H1 (cell line): ENCODE results near the gene SLC6A6. TPM values are rescaled to one million over a fixed set of nuclear protein-coding genes. Genes with fewer than 3 reads are reported as not detected.

ENCODE experiments used
- ASH2L ChIP-seq: fragments of 200-600, 300-600 bp; sonication (generic); IDR thresholded peaks from one replicate; pipeline ENCODE4 v1.7.1; 2017; ENCODE audit warnings: low read length
- RAD21 ChIP-seq, 2 experiments: IDR thresholded peaks in 1 of 2; conservative IDR thresholded peaks in 1 of 2; 2 replicates each; pipeline ENCODE4 v1.6.1; 2011; ENCODE audit warnings: low read depth in 2 of 2, low read length in 2 of 2, improper control_type of control experiment in 1 of 2, inconsistent platforms in 1 of 2, mild to moderate bottlenecking in 1 of 2, moderate library complexity in 1 of 2
- RBBP5 ChIP-seq: IDR thresholded peaks from 2 replicates; pipeline ENCODE4 v1.7.1; 2012; ENCODE audit warnings: low read depth, mild to moderate bottlenecking, inconsistent platforms, low read length, moderate library complexity, borderline replicate concordance
- RXRA ChIP-seq: IDR thresholded peaks from 2 replicates; pipeline ENCODE4 v1.6.1; 2011; ENCODE audit warnings: low read depth, mild to moderate bottlenecking, low read length, moderate library complexity; ENCODE audit not compliant: insufficient read depth
- polyA plus RNA-seq, 7 experiments: library from polyadenylated mRNA; depleted of rRNA in 3 of 7; stranded (reverse) in 5 of 7; unstranded in 2 of 7; fragments of >200 nt in 5 of 7; fragments of 200-250 nt in 2 of 7; gene quantifications; 1 replicate in 5 of 7; 2 replicates in 1 of 7; 4 replicates in 1 of 7; pipeline versions ENCODE4 v1.2.1 to v1.2.3, GENCODE V29; 2011 to 2013; ENCODE audit warnings: missing spikeins in 2 of 7, mixed read lengths in 2 of 7
- total RNA-seq: library from RNA; stranded (reverse); fragmentation: NEBNext Ultra II Directional; extraction: Animal tissue kit (Norgen Biotek cat#: 25700); gene quantifications from 2 replicates; pipeline ENCODE4 v1.2.1, GENCODE V29; 2021

Gene SLC6A6
- total and polyA plus RNA-seq, 2 of the 8 experiments (the other 6 are each of a cell fraction or from before 2014, with no cell fraction given): 66.2 to 144 TPM

DNA sequence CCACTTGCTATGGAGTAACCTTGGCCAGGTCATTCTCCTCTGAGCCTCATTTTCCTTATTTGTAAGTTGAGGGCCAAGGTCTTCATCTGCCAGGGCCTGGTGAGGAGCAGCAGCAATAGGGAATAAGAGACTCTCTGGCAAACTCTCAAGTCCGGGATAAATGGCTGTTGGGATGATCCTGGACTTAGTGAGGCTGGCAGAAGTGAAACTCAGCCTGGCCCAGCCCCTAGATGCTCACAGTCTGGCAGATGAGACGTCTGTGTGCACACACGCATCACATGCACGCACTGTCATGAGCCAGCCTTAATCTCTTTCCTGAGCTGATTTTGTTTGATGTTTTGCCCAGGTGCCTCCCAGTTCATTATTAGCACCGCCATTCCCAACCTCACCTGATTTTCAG, 26.8 kb downstream of the SLC6A6 start (continued):
- no peak for TF ChIP-seq ASH2L
- TF ChIP-seq RAD21 (IDR thresholded peaks at IDR 0.05 in 1 of 2, conservative IDR thresholded peaks at IDR 0.05 in 1 of 2; ENCODE audit: low read depth in 2 of 2, low read length in 2 of 2): no peak
- no peak for TF ChIP-seq RXRA
- TF ChIP-seq RBBP5: no peak
